Testis (tissue), 2 donors: Measurements from ENCODE around the gene RNF212.

ENCODE experiments used
- CTCF ChIP-seq, 3 experiments: fragments of 450-650 bp in 2 of 3; fragments of 200-600 bp in 1 of 3; sonication (generic) in 1 of 3; IDR thresholded peaks; one replicate each; pipeline ENCODE4 v1.5.1; 2016 to 2019; ENCODE audit warnings: antibody characterized with exemption in 3 of 3, mild to moderate bottlenecking in 2 of 3, moderate library complexity in 1 of 3
- POLR2A ChIP-seq: fragments of 450-650 bp; IDR thresholded peaks from one replicate; pipeline ENCODE4 v1.6.1; 2017; ENCODE audit warnings: antibody characterized with exemption, mild to moderate bottlenecking, moderate library complexity

GRCh38 chr4:1047976-1048772, 65.2 kb downstream of the RNF212 start:
- no peak for TF ChIP-seq CTCF (IDR thresholded peaks at IDR 0.05)
- no peak for TF ChIP-seq POLR2A
